Stimulated activated CD8-positive, alpha-beta memory T cell treated with anti-CD3 and anti-CD28 coated beads, Interleukin-4, amount 100 ng/mL, for 24 hours (primary cell): ENCODE results near the gene BCKDHB.

Experiments used
- DNase-seq: peaks from one replicate; pipeline ENCODE4 v3.0.0-alpha.2; 2020; ENCODE audit warnings: low read depth

BCKDHB gene

GRCh38 chr6:80151635-80152034, 45.2 kb downstream of the BCKDHB start:
- no peak for DNase-seq

DNA sequence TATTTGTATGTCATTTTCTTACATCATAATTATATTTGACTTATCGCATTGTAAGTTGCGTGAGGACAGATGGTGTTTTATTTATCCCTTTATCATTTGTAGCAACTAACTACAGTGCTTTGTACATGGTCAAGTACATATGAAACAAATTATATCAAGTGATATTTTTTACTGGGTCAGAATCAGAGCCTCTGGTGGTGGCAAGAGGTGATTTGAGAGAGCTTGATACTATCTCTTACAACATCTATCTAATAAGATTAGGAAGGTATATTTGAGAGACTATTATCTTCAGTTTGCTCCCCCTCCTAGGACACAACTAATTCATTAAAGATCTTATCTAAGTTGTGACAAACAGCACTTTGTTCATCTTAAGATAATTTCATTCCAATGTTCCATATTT, 47.7 kb downstream of the BCKDHB start:
- DNase-seq: no peak

DNA sequence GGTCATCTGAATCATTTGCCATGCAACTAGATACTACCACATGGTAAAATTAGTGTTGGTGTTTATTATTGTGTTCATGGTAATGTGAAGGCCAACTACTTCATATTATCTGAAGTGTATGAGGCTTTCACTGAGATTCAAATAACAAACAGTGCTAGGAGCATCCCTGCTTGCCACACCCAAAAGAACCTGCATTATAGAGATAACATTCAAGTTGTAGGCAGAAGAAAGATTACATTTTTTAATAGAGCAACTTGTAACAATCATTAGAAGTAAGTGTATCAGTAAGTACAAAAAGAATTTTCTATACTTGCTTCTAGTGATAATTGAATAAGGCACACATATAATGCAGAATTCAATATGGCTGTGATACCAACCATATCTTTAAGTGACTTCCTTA, 49.8 kb downstream of the BCKDHB start:
- no peak for DNase-seq

DNA sequence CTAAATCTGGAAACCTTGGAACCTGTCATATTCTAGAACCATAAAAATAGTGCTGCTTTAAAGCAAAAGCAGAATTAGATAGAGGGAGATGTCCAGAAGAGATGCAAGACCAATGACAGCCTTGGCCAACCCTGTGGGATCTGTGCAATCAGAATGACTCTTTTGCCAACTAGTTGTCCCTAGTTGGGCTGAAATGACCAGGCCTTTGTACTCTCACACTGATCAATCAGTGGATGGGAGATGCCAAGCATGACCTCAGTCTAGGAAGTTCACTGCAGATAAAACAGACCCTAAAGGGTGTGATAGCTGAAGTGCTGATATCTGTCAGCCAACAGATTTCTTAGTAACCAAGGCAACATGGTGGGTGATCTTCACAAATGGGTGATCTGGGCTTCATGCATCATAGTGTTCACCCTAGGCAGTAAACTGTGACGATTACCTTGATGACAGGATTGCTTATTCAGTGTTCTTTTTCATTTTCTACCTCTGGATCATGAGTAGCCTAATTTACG, 52.1 kb downstream of the BCKDHB start:
- no peak for DNase-seq

GRCh38 chr6:80161434-80161833, 55.0 kb downstream of the BCKDHB start:
- no peak for DNase-seq

DNA sequence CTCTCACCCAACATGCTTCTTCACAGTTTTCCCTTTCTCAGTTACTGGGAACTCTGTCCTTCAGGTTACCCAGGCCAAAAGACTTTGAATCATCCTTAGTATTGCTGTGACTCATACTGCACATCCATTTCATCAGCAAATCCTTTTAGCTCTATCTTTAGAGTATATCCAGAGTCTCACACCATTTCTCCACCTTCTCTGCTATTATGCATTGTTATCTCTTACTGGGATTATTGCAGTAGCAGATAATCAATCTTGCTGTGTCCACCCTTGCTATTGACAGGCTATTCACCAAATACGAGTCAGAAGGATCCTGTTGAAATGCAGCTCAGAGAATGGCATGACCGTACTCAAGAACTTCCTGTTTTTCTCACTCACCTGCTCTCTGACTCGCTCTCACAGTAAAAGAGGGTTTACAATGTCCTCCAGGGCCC, 57.3 kb downstream of the BCKDHB start:
- DNase-seq: no peak

GRCh38 chr6:80165143-80165542, 58.7 kb downstream of the BCKDHB start:
- DNase-seq: no peak

GRCh38 chr6:80165819-80166218, 59.3 kb downstream of the BCKDHB start:
- no peak for DNase-seq

DNA sequence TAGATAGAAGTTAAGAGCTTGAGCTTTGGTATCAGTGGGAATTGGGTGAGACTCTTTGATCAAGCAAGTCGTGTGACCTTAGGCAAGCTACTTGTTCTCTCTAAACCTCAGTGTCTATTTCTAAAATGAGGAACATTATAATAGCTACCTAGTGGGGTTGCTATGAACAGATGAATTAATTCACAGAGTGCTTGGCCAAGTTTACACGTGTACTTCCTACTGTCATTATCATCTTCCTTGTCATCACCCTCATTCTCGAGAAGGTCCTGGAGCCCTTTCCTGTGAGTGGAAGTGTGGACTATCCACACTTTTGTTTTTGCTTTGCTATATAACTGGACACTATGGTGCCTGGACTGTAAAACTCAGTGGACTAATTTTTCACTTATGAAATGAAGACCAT, 64.0 kb downstream of the BCKDHB start:
- DNase-seq: no peak

DNA sequence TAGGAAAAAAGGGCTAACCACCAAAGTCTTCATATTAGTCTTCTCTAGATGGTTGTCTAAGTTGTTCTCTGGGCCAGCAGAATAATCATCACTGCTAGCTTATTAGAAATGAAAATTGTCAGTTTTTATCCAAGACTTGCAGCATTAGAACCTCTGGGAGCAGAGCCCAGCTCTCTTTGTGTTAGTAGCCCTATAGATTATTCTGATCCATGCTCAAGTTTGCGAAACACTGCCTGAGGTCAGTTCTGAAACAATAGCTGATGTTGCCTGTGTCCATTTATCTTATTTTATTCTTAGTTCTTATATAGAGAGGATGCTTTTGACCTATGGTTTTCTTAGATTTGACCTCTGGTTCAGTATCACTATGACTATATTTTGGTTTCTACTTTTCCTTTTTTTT, 66.9 kb downstream of the BCKDHB start:
- DNase-seq: no peak

DNA sequence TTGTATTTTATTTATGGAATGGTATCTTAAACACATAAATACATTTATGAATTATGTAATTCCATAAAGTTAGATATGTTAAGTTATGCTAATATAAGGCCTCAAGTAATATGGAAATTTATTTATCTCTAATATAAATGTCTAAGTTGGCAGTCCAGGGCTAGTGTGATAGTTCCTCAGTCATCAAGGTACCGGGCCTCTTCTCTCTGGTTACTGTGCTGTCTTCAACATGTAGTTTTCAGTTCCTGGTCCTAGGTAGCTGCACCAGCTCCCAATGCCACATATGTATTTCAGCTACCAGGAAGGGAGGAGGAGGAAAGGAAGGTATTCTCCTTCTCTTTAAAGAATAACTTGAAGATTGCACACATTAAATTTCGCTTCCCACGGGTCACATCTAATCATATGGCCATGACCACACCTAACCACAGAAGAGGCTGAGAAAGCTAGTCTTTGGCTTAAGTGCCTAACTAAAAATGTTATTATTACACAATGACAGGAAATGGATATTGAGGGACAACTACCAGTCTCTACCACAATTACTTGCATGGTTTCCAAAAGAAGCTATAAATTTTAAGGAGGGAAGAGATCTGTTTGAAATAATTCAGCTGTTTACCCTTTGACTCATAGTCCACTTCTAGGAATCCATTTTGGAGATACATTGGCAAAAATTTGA, 68.6 kb downstream of the BCKDHB start:
- DNase-seq: no peak

DNA sequence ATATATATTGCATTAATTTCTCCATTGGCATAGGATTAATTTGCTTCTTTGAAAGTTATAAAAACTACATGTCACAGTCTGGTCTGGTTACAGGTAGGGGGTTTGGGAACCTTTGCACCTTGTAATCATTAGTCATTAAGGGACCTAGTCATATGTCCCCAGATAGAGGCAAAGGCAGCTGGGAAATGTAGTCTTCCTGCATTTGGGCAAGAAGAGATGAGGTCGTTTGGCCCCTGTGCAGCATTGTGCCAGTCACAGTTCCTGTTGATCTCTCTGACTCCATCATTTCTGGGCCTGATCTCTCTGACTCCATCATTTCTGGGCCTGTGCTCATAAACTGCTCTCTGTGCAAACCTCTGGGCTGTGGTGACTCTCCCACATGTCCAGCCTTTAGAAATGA, 73.2 kb downstream of the BCKDHB start:
- no peak for DNase-seq

DNA sequence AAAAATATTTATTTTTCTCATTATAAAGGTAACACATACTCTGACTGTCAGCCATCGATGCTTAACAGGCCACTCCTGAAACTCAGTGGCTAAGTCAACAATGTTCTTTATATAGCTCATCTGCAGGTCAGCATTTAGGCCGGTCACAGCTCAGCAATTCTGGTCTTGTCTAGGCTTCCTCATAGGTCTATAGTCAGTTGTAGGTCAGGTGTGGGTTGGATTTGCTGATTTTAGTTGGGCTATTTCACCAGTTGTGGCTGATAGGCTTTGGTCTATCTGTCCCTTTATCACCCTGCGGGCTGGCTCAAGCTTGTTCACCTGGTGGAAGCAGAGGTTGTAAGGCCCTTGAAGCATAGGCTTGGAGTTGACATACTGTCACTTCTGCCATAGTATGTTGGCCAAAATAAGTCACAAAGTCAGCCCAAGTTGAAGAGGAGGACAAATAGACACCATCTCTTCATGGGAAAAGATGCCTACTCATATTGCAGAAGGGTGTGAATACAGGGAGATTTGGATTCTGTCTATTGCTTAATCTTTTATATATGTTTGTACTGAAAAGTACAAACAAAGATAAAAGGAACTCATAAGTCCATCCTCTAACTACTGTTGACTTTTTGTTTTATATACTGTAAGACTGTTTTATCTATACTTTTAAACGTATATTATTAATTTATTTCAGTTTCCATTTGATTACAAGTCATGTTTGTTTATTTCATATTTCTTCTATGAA, 75.0 kb downstream of the BCKDHB start:
- no peak for DNase-seq

- no peak for DNase-seq
These were observed 75.8 kb downstream of the BCKDHB start for GRCh38 chr6:80182308-80182707.

GRCh38 chr6:80183019-80183795, 76.7 kb downstream of the BCKDHB start:
- DNase-seq: no peak

GRCh38 chr6:80185492-80185891, 79.0 kb downstream of the BCKDHB start:
- no peak for DNase-seq

GRCh38 chr6:80186082-80186481, 79.6 kb downstream of the BCKDHB start:
- no peak for DNase-seq

- no peak for DNase-seq
These were observed 90.4 kb downstream of the BCKDHB start for GRCh38 chr6:80196906-80197305.

- DNase-seq: no peak
These were observed 91.0 kb downstream of the BCKDHB start for GRCh38 chr6:80197474-80197873.

GRCh38 chr6:80197986-80198385, 91.5 kb downstream of the BCKDHB start:
- DNase-seq: no peak

DNA sequence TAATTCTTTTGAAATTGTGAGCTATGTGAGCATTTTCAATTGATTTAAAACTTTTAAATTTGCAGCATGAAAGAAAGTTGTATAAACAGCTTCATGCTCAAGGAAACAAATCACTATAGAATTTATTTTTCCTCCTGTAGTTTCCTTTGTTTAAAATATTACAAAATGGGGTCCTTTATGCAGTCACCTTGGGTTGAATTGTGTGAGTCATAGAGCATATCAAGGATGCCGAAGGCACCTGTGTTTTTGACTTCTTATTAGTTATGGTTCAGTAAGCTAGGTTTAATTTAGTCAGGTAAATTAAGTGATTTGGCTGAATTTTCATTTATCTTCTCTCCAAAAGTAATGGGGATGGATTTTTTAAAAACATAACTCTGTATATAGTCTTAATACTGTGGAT, 96.8 kb downstream of the BCKDHB start:
- no peak for DNase-seq

DNA sequence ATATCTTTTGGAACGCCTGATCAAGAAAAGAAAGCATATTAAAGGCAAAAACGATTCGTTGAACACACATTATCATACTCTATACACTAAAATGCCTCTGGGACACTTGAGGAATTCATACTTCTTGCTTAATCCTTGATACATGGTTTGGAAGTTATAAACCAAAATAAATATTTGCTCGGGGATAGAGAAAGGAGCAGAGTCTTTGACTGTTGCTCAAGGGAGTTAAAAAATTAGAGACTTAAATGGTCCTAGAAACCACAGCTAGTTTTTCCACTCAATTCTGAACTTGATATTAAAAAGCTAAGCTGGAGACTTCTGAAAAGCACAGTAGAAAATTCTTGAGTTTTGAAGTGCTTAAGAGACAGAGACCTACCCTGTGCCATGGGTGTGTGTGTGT, 98.9 kb downstream of the BCKDHB start:
- no peak for DNase-seq

- no peak for DNase-seq
These were observed 100.3 kb downstream of the BCKDHB start for GRCh38 chr6:80206758-80207157.
